Lower lobe of right lung (tissue), 2 donors: ENCODE results near the gene PLLP. TPM values are rescaled to one million over a fixed set of nuclear protein-coding genes. Genes with fewer than 3 reads are reported as not detected.
A peak's percentile ranks its signal among the peaks of the same experiment; 100 is the strongest.

ENCODE experiments used
- ATAC-seq, 2 donors: fragments of 200-7000 bp; cut with Tn5 transposase; one replicate each; pipeline ENCODE4 v1.9.1; 2020 to 2022; ENCODE audit warnings: mild to moderate bottlenecking in 2 of 2, moderate library complexity in 2 of 2
- DNase-seq: peaks from one replicate; pipeline ENCODE4 v3.0.0-alpha.2; 2020
- H3K27ac ChIP-seq: fragments of 200-600 bp; one replicate; pipeline ENCODE4 v1.8.0; 2022
- H3K27me3 ChIP-seq: fragments of 200-600 bp; one replicate; pipeline ENCODE4 v1.8.0; 2022; ENCODE audit warnings: low read depth
- H3K36me3 ChIP-seq: fragments of 200-600 bp; one replicate; pipeline ENCODE4 v1.8.0; 2022; ENCODE audit warnings: mild to moderate bottlenecking
- H3K4me1 ChIP-seq: fragments of 200-600 bp; one replicate; pipeline ENCODE4 v1.8.0; 2022
- H3K4me3 ChIP-seq: fragments of 200-600 bp; one replicate; pipeline ENCODE4 v1.8.0; 2022; ENCODE audit warnings: mild to moderate bottlenecking
- H3K9me3 ChIP-seq: fragments of 200-600 bp; one replicate; pipeline ENCODE4 v1.8.0; 2022
- intact Hi-C: fragments of 100-400 bp; cut with DNase I; formaldehyde crosslinking; loops from one replicate; pipeline ENCODE4 v1.11.0; 2022
- total RNA-seq: library from RNA; stranded (reverse); fragmentation: NEBNext Ultra II Directional; extraction: Animal tissue kit (Norgen Biotek cat#: 25700); gene quantifications from one replicate; pipeline ENCODE4 v1.2.1, GENCODE V29; 2021
- TF ChIP-seq, protein P1 (sequence below): fragments of 200-600 bp; IDR thresholded peaks from one replicate; pipeline ENCODE4 v1.8.0; 2022; ENCODE audit warnings: antibody characterized with exemption, mild to moderate bottlenecking
- donor health status: DM: no; HTN: yes; CAD: no; lungs with severe emphysema.

Gene PLLP
- total RNA-seq, 1 donor from 2014 or later, result 77.5 TPM

DNA sequence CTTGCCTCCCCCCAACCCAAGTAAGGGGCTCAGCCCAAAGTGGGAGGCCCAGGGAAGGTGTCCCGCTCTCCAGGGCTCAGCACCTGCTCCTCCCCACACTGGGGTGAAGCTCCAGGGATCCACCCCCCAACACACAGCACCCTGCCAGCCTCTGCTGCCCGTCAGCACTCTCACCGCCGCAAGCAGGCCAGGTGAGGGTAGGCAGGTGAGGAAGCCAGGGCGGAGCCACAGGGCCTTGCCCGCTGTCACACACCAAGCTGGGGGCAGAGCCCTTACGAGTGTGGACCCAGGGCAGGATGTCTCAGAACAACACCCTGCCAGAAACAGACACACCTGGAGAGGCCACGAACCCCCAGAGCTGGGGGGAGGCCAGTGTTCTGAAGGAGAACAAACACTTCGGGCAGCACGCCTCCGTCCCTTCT is 19.5 kb downstream of the PLLP start:
- peak; percentile 91 for DNase-seq
- peak; percentile 87 to 89 for ATAC-seq
- TF ChIP-seq, protein P1, sequence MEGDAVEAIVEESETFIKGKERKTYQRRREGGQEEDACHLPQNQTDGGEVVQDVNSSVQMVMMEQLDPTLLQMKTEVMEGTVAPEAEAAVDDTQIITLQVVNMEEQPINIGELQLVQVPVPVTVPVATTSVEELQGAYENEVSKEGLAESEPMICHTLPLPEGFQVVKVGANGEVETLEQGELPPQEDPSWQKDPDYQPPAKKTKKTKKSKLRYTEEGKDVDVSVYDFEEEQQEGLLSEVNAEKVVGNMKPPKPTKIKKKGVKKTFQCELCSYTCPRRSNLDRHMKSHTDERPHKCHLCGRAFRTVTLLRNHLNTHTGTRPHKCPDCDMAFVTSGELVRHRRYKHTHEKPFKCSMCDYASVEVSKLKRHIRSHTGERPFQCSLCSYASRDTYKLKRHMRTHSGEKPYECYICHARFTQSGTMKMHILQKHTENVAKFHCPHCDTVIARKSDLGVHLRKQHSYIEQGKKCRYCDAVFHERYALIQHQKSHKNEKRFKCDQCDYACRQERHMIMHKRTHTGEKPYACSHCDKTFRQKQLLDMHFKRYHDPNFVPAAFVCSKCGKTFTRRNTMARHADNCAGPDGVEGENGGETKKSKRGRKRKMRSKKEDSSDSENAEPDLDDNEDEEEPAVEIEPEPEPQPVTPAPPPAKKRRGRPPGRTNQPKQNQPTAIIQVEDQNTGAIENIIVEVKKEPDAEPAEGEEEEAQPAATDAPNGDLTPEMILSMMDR, result no peak
- intact Hi-C loops, result no loop called here
- peak overlapping the region; percentile 80 for H3K27ac ChIP-seq
- peaks cover 7% of the 10 kb centered on the region for H3K36me3 ChIP-seq
- peaks cover 66% of the 10 kb centered on the region for H3K4me1 ChIP-seq
- H3K4me3 ChIP-seq, result no peak overlapping the region
- H3K9me3 ChIP-seq, result no peaks in the 10 kb centered on the region
- H3K27me3 ChIP-seq, result no peaks in the 10 kb centered on the region

DNA sequence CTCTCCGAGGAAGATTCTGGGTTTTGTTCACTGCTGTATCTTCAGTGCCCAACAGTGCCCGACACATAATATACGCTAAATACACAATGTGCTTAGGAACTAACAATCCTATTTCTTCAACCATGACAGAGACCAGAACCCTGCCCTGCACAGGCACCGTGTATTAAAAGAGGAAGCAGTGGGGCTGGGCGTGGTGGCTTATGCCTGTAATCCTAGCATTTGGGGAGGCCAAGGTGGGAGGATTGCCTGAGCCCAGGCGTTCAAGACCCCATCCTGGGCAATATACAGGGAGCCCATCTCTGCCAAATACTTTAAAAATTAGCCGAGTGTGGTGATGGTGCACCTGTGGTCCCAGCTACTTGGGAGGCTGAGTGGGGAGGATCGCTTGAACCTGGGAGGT is 20.1 kb downstream of the PLLP start:
- Histone ChIP-seq H3K9me3 (no peaks in the 10 kb centered on the region), H3K4me3 (no peak overlapping the region), H3K27ac (peak overlapping the region; percentile 80), H3K27me3 (no peaks in the 10 kb centered on the region), H3K4me1 (peaks cover 64% of the 10 kb centered on the region), H3K36me3 (peaks cover 7% of the 10 kb centered on the region)
- ATAC-seq, result no peak
- peak; percentile 45 for DNase-seq
- TF ChIP-seq, protein P1, result no peak
- intact Hi-C loops, result no loop called here

DNA sequence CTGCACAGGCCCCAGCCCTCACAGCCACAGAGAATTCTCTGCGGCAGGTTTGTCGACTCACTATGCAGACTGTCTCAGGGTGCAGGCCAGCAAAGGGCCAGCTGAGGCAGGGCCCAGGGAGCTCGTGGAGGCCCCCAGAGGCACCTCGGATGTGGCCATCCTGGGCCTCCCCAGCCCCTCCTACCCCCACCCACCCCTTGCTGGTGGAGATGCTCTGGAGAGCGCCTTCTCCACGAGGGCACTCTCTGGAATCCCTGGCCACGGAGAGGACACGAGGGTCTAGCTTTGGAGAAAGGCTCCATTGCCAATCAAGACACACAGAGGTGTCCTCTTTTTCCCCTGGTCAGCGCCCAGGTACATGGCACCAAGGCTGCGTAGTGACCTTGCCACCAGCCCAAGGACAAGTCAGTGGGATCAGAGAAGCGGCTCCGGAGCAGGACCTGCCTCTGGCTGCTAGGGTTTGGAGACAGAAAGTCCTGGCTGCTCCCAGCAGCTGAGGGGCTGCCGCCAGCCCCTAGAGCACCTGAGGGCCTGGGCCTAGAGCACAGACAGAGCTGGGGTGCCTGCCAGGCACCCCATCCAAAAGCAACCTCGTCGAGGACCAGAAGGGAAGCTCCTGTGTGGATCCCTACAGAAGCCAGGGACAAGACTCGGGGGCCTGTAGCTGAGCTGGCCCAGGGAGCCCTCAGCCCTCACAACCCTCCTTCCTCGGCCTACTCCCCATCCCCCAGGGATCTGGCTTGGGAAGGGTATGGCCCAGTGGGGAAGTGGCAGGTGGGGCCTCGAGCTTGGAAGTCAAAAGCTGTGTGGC is 20.7 kb downstream of the PLLP start:
- peaks cover 57% of the 10 kb centered on the region for H3K4me1 ChIP-seq
- peak overlapping the region; percentile 80 for H3K27ac ChIP-seq
- H3K9me3 ChIP-seq, result no peaks in the 10 kb centered on the region
- ATAC-seq (no peak), DNase-seq (peak; percentile 34)
- H3K36me3 ChIP-seq, result peaks cover 7% of the 10 kb centered on the region
- TF ChIP-seq, protein P1, result no peak
- no peak overlapping the region for H3K4me3 ChIP-seq
- H3K27me3 ChIP-seq, result no peaks in the 10 kb centered on the region
- intact Hi-C loops, result no loop called here

DNA sequence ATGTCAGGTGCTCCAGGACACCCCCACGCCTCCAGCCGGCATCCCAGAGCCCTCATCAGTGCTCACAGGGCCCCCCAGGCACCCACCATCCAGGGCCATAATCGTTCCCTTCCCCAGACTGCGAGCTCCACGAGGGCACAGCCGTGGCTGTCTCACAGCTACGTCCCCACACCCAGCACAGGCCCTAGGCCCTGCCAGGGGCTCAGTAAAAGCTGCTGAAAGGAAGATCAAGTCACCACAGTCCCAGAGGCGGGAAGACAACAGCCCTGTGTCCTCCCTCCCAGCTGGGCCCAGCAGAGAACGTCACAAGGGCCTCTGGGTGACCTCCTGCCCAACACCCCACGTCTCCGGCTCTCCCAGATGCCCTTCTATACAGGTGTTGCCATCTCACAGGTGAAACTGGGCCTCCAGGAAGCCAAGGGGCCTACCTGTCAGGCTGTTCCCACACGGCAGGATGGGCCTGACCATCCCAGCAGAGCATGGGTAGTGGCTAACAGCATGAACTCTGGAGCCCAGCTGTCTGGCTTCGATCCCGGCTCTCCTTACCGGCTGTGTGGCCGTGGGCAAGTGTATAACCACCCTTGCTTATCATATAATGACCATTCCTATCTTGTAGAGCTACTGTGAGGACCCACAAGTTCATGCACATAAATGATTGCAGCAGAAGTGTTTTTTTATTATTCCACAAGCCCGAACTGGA is 21.5 kb downstream of the PLLP start:
- peaks cover 12% of the 10 kb centered on the region for H3K36me3 ChIP-seq
- peaks cover 50% of the 10 kb centered on the region for H3K4me1 ChIP-seq
- H3K27ac ChIP-seq, result peak overlapping the region; percentile 80
- TF ChIP-seq, protein P1, result no peak
- H3K27me3 ChIP-seq, result no peaks in the 10 kb centered on the region
- intact Hi-C loops, result no loop called here
- no peaks in the 10 kb centered on the region for H3K9me3 ChIP-seq
- no peak overlapping the region for H3K4me3 ChIP-seq
- ATAC-seq (no peak), DNase-seq (peak; percentile 47)

DNA sequence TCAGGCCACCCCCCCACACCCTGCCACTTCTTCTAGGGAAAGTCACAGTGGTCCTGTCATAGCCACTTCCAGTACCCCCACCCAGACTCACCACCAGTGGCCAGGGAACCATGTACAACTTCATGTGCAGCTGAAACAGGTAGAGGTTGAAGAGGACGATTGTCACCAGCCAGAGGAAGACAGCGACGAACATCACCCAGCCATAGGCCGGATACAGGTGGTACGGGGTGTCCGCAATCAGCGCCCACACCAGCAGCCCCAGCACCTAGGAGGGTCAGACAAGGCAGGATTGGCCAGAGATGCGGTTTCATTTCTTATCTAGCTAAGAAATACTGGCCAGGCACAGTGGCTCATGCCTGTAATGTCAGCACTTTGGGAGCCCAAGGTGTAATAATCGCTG is 22.7 kb downstream of the PLLP start:
- no peak overlapping the region for H3K27ac ChIP-seq

More for the DNA sequence above, 22.7 kb downstream of the PLLP start:
- no peaks in the 10 kb centered on the region for H3K27me3 ChIP-seq
- intact Hi-C loops, result no loop called here
- H3K9me3 ChIP-seq, result no peaks in the 10 kb centered on the region
- DNase-seq, result peak; percentile 10
- no peak for ATAC-seq
- no peak overlapping the region for H3K4me3 ChIP-seq
- TF ChIP-seq, protein P1, result no peak
- peaks cover 38% of the 10 kb centered on the region for H3K4me1 ChIP-seq
- peaks cover 24% of the 10 kb centered on the region for H3K36me3 ChIP-seq
